Subcutaneous abdominal adipose tissue (tissue), 5 donors: ENCODE results near the gene ABCC4.

ENCODE experiments used
- H3K27ac ChIP-seq: one replicate; pipeline ENCODE4 v1.7.0; 2013; ENCODE audit warnings: low read depth, mild to moderate bottlenecking, inconsistent platforms, low read length, moderate library complexity
- H3K27me3 ChIP-seq, 5 donors: one replicate each; pipeline ENCODE4 v1.7.0; 2013; ENCODE audit warnings: low read length in 5 of 5, inconsistent platforms in 1 of 5; ENCODE audit not compliant: control insufficient read depth in 5 of 5, insufficient read depth in 4 of 5
- H3K36me3 ChIP-seq, 5 donors: one replicate each; pipeline ENCODE4 v1.7.0; 2013; ENCODE audit warnings: low read length in 5 of 5; ENCODE audit not compliant: control insufficient read depth in 5 of 5, insufficient read depth in 5 of 5
- H3K4me1 ChIP-seq, 5 donors: one replicate each; pipeline ENCODE4 v1.7.0; 2013; ENCODE audit warnings: low read length in 5 of 5, mild to moderate bottlenecking in 3 of 5, moderate library complexity in 1 of 5; ENCODE audit not compliant: control insufficient read depth in 5 of 5, insufficient read depth in 5 of 5
- H3K4me3 ChIP-seq, 5 donors: one replicate each; pipeline ENCODE4 v1.7.0; 2013; ENCODE audit warnings: low read length in 5 of 5, low read depth in 1 of 5
- H3K9ac ChIP-seq, 5 donors: one replicate each; pipeline ENCODE4 v1.7.0; 2013; ENCODE audit warnings: low read length in 5 of 5, mild to moderate bottlenecking in 4 of 5, moderate library complexity in 3 of 5
- H3K9me3 ChIP-seq, 5 donors: one replicate each; pipeline ENCODE4 v1.7.0; 2013; ENCODE audit warnings: low read length in 5 of 5; ENCODE audit not compliant: control insufficient read depth in 5 of 5
- donor health status: healthy.
- donor health status: healthy.
- donor health status: healthy.
- donor health status: healthy.
- donor health status: healthy.

Gene ABCC4

GRCh38 chr13:95235974-95236373, 65.3 kb downstream of the ABCC4 start:
- no peaks in the 10 kb centered on the region for H3K9me3 ChIP-seq
- H3K9ac ChIP-seq: no peak overlapping the region
- H3K4me1 ChIP-seq: no peaks in the 10 kb centered on the region
- H3K27me3 ChIP-seq: no peaks in the 10 kb centered on the region
- H3K36me3 ChIP-seq: no peaks in the 10 kb centered on the region
- H3K4me3 ChIP-seq: no peak overlapping the region
- no peak overlapping the region for H3K27ac ChIP-seq

DNA sequence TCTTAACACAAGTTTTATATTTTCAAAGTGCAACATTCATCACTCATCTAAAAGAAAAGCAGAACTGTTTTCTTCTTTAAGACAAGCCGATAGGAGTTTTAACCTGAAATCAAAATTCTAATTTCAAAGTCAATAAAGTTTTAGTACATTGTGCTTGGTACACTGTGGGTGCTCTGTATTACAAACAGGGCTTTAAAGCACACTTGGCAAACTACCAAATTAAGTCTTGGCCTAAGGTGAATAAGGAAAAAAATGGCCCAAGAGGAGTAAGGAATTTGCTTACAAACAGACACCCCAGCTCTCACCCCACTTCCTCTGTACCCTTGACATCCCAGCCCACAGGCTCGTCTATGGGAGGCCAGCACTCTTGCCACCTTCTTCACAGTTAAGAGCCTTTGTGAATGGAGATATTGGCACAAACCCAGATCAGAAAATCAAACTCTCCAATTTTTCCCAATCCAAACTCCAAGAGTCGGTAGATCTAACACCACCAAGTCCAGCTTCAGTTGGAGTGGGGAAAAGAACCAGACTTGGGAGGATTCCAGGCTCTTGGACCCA, 66.0 kb downstream of the ABCC4 start:
- Histone ChIP-seq H3K4me3 (no peak overlapping the region), H3K27ac (no peak overlapping the region)

DNA sequence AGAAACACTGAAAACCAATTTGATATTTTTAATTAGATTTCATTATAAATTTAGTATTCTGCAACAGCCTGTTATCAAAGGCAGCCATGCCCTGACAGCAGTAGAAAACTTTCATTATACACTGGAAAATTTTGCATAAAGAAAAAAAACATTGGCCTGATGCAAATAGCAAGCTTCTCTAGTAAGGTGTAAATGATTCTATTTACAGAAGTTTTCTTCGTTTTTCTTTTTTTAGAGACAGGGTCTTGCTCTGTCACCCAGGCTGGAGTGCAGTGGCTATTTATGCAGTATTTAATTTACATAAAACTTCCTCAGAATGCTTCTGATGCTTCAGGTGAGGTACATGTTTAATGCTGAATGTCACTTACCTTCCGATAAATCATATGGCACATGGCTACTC, 67.0 kb downstream of the ABCC4 start:
- no peaks in the 10 kb centered on the region for H3K36me3 ChIP-seq

More for the DNA sequence above, 66.0 kb downstream of the ABCC4 start:
- Histone ChIP-seq H3K36me3 (no peaks in the 10 kb centered on the region), H3K9me3 (no peaks in the 10 kb centered on the region), H3K9ac (no peak overlapping the region), H3K27me3 (no peaks in the 10 kb centered on the region), H3K4me1 (no peaks in the 10 kb centered on the region)

DNA sequence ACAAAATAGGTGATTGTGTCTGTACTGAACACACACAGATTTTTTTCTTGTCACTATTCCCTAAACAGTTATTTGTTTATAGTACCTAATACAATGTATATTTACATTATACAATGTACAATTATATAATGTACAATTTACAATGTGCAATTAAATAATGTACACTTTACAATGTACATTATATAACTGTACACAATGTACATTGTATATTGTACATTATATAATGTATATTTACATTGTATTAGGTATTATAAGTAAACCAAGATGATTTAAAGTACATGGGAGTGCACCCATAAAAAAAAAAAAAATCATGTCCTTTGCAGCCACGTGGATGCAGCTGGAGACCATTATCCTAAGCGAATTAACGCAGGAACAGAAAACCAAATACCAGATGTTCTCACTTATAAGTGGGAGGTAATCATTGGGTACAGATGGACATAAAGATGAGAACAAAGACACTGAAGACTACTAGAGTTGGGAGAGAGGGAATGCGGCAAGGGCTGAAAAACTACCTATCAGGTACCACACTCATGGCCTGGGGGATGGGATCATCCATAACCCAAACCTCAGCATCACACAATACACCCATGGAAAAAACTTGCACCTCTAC, 68.1 kb downstream of the ABCC4 start:
- no peaks in the 10 kb centered on the region for H3K9me3 ChIP-seq
- H3K9ac ChIP-seq: no peak overlapping the region
- no peaks in the 10 kb centered on the region for H3K27me3 ChIP-seq
- no peak overlapping the region for H3K27ac ChIP-seq
- no peak overlapping the region for H3K4me3 ChIP-seq
- no peaks in the 10 kb centered on the region for H3K4me1 ChIP-seq
- no peaks in the 10 kb centered on the region for H3K36me3 ChIP-seq

More for the DNA sequence above, 67.0 kb downstream of the ABCC4 start:
- H3K27me3 ChIP-seq: no peaks in the 10 kb centered on the region
- H3K4me3 ChIP-seq: no peak overlapping the region
- H3K9ac ChIP-seq: no peak overlapping the region
- H3K27ac ChIP-seq: no peak overlapping the region
- H3K9me3 ChIP-seq: no peaks in the 10 kb centered on the region
- no peaks in the 10 kb centered on the region for H3K4me1 ChIP-seq

DNA sequence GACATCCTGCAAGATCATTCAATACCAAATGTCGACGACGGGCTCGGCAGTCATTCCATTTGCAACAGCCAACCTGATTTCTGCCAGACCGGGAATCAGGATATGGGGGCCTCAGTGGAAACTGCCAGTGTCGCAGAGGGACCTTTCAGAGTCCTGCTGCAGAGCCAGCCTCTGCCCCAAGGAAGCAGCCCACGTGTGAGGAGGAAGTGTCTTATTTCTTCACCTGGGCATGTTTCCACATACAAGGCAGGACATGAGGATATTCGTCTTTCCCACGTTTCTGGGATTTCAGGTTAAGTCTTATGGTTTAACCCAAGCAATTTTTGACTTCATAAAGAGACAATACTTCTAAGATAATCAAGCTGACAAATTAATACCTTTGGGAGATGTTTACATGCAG, 69.9 kb downstream of the ABCC4 start:
- no peaks in the 10 kb centered on the region for H3K9me3 ChIP-seq
- no peak overlapping the region for H3K27ac ChIP-seq
- H3K36me3 ChIP-seq: no peaks in the 10 kb centered on the region
- no peak overlapping the region for H3K9ac ChIP-seq
- no peaks in the 10 kb centered on the region for H3K27me3 ChIP-seq
- H3K4me3 ChIP-seq: no peak overlapping the region
- no peaks in the 10 kb centered on the region for H3K4me1 ChIP-seq

- H3K27ac ChIP-seq: no peak overlapping the region
Measured at GRCh38 chr13:95229855-95230254, 71.4 kb downstream of the ABCC4 start.

GRCh38 chr13:95228130-95228529, 73.1 kb downstream of the ABCC4 start:
- Histone ChIP-seq H3K4me1 (no peaks in the 10 kb centered on the region), H3K36me3 (no peaks in the 10 kb centered on the region), H3K9ac (no peak overlapping the region), H3K9me3 (no peaks in the 10 kb centered on the region), H3K4me3 (no peak overlapping the region), H3K27me3 (no peaks in the 10 kb centered on the region), H3K27ac (no peak overlapping the region)

More at GRCh38 chr13:95229855-95230254, 71.4 kb downstream of the ABCC4 start:
- no peaks in the 10 kb centered on the region for H3K4me1 ChIP-seq
- H3K27me3 ChIP-seq: no peaks in the 10 kb centered on the region
- no peaks in the 10 kb centered on the region for H3K36me3 ChIP-seq
- H3K4me3 ChIP-seq: no peak overlapping the region
- no peaks in the 10 kb centered on the region for H3K9me3 ChIP-seq
- H3K9ac ChIP-seq: no peak overlapping the region

DNA sequence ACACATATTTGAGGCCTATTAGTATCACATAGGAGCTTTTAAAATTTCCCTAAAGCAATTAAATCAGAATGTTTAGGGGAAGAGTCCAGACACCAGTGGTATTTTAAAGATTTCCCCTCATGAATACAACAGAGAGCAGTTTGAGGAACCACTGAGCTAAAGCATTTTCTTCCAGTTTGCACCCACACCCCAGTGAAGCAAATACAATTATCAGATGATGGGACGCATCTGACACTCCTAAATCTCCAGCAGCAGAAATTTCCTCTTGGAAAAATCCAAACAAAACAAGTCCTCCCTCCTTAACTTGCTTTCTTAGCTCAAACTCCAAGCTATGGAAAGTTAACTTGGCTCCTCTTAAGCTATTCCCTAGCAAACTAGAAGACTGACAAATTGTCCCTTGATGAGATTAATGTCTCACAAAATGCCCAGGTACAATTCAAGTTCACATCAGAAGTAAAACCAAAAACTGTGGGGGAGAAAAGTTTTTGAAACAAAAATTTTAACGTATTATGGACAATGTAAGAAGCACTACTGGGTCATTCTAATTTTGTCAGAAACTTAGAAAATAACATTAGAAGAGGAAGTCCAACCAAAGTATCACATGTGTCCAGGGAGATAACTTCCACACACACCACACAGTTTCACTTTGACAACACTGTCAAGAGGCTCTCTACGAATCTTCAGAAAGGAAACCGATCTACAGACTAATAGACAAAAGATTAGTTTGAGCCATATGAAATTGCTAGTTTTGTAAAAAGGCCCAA, 74.1 kb downstream of the ABCC4 start:
- H3K27me3 ChIP-seq: no peaks in the 10 kb centered on the region
- H3K9ac ChIP-seq: no peak overlapping the region
- no peak overlapping the region for H3K27ac ChIP-seq
- H3K4me1 ChIP-seq: no peaks in the 10 kb centered on the region
- H3K4me3 ChIP-seq: no peak overlapping the region
- H3K36me3 ChIP-seq: no peaks in the 10 kb centered on the region
- no peaks in the 10 kb centered on the region for H3K9me3 ChIP-seq

DNA sequence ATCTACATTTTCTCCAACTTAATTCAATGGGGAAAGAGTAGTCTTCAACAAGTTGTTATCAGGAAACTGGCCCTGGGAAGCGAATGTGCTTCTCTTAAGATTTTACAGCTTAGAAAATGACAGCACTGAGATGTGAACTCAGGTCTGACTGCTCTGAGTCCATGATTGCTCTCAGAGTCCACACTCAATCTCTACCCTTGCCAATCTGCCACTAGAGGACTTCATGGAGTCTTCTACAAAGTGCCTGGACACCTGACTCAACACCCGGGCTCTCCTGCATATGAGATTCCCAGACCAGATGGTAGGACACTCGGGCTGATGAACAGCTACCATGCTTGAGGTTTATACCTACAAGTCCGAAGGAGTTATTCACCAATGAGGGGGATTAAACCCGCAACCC, 74.8 kb downstream of the ABCC4 start:
- Histone ChIP-seq H3K36me3 (no peaks in the 10 kb centered on the region), H3K9me3 (no peaks in the 10 kb centered on the region), H3K4me1 (no peaks in the 10 kb centered on the region), H3K4me3 (no peak overlapping the region), H3K9ac (no peak overlapping the region), H3K27me3 (no peaks in the 10 kb centered on the region), H3K27ac (no peak overlapping the region)

- no peaks in the 10 kb centered on the region for H3K36me3 ChIP-seq
- H3K4me3 ChIP-seq: no peak overlapping the region
- H3K4me1 ChIP-seq: no peaks in the 10 kb centered on the region
- H3K27ac ChIP-seq: no peak overlapping the region
- H3K27me3 ChIP-seq: no peaks in the 10 kb centered on the region
- no peak overlapping the region for H3K9ac ChIP-seq
- H3K9me3 ChIP-seq: no peaks in the 10 kb centered on the region
Measured at GRCh38 chr13:95226050-95226449, 75.2 kb downstream of the ABCC4 start.
